ENCODE results near the gene XRCC6.
"Not testable (repeated sequence)": the region's sequence is repeated elsewhere in the genome, so short reads cannot be mapped to it uniquely, and the experiment has no call there.

Gene XRCC6

DNA sequence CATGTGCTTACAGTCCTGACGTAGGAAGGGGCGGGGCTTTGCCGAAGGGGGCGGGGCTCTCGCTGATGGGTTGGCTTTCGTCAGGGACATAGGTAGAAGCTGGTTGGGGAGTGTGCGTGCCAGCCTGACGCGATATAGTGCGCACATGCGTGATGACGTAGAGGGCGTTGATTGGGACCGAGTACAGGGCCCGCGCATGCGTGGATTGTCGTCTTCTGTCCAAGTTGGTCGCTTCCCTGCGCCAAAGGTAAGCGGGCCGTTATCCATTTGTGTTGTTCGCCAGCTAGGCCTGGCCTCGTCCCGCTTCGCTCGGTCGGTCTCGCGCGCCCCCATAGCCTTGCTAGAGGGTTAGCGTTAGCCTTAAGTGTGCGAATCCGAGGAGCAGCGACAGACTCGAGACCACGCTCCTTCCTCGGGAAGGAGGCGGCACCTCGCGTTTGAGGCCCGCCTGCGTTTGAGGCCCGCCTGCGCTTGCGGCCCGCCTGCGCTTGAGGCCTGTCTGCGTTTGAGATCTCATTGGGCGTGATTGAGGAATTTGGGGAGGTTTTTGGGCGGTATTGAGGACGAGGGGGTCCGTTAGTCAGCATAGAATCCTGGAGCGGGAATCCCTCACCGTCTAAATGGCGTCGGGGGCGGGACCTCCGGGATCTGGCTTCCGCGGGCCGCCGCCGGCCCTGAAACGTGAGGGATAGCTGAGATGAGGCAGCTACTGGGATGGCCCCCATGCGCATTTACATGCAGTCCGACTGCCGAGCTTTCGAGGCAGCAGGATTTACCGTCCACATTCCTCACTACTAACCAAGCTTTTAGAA, at the start of gene XRCC6:
Gene XRCC6 (plus strand): TSS at position 197 of the 812 bp plus-strand sequence. CDS start 710 bp downstream, outside the sequence.
- H3K4me3 ChIP-seq (ENCODE audit: low read depth, low read length): peak within 1 kb of the TSS; percentile 99
- DNase-seq (ENCODE audit: low read depth, low spot score): peak; percentile 98
- ChIA-PET CTCF (interaction anchor here (0.8 to 2.0 kb wide), 5 partner anchors 23 to 104 kb away, joined by 3 to 7 read pairs (median 3); partner anchors contain the start of gene POLR3H), POLR2A (interaction anchor here (0.6 to 1.5 kb wide), 9 partner anchors 16 to 336 kb away, joined by 3 to 7 read pairs (median 4); partner anchors contain the start of genes PMM1, POLR3H and TOB2)
- TF ChIP-seq CTCF (IDR thresholded peaks at IDR 0.05; ENCODE audit: insufficient read depth, low read length, missing control alignments): no peak

GRCh38 chr22:41571786-41572185, 49.3 kb upstream of the XRCC6 start:
- TF ChIP-seq CTCF (IDR thresholded peaks at IDR 0.05; ENCODE audit: insufficient read depth, low read length, missing control alignments): no peak
- ChIA-PET CTCF (no interaction called here), POLR2A (no interaction called here)

DNA sequence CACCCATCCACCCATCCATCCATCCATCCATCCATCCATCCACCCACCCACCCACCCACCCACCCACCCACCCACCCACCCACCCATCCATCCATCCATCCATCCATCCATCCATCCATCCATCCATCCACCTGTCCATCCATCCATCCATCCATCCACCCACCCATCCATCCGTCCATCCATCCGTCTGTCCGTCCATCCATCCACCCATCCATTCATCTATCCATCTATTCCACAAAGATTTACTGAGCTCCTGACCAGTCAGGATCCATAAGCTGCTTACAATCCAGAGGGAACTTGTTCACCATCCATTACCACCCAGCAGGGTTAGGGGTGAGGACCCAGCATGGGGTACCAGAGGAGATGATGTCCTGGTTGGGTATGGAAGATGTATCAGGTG, 48.8 kb upstream of the XRCC6 start:
- POLR2A ChIA-PET; H3K4me3 ChIP-seq (ENCODE audit: low read depth, low read length); DNase-seq (ENCODE audit: low read depth, low spot score): not testable (repeated sequence)
- CTCF ChIA-PET: interaction anchor here (1.0 to 1.1 kb wide), 2 partner anchors 9 to 368 kb away, joined by 3 to 4 read pairs; no protein-coding TSS in a partner anchor

More at GRCh38 chr22:41571786-41572185, 49.3 kb upstream of the XRCC6 start:
- no peak for DNase-seq (ENCODE audit: low read depth, low spot score)
- H3K4me3 ChIP-seq (ENCODE audit: low read depth, low read length): no peak overlapping the region

GRCh38 chr22:41573677-41574076, 47.4 kb upstream of the XRCC6 start:
- no peak overlapping the region for H3K4me3 ChIP-seq (ENCODE audit: low read depth, low read length)
- DNase-seq (ENCODE audit: low read depth, low spot score): no peak
- CTCF ChIA-PET: interaction anchor here (1.3 to 1.5 kb wide), 2 partner anchors 12 to 23 kb away, joined by 3 to 4 read pairs; no protein-coding TSS in a partner anchor
- POLR2A ChIA-PET: interaction anchor here (0.6 kb wide), 1 partner anchor 907 kb away, joined by 3 read pairs; no protein-coding TSS in a partner anchor
- no peak for TF ChIP-seq CTCF (IDR thresholded peaks at IDR 0.05; ENCODE audit: insufficient read depth, low read length, missing control alignments)

DNA sequence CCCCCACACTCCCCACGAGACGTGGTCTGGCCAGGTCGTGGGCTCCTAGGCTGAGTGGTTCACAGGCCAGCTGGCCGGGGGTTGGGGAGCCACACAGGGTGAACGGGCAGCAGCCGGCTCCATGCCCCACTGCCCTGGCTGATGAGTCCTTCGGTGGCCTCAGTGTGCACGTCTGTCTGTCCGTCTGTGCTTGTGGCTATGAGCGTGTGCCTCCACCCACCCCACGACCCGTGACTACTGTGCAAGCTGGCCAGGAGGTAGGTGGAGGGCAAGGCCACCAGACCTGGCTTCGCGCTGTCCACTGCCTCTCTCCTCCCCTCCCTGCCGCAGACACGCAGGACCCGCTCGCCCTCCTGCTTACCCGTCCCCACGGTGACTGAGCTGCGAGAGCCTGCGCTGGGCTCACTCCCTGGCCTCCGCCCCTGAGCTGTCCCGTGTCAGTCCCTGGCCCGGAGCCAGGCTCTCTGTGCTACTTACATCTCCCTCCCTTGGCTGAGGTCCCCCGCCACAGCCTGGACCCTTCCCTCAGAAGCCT, 46.2 kb upstream of the XRCC6 start:
- DNase-seq (ENCODE audit: low read depth, low spot score): no peak
- POLR2A ChIA-PET: interaction anchor here (1.0 kb wide), 1 partner anchor 18 kb away, joined by 3 read pairs; no protein-coding TSS in a partner anchor
- CTCF ChIA-PET: interaction anchor here (1.3 to 1.5 kb wide), 2 partner anchors 11 to 22 kb away, joined by 3 to 4 read pairs; no protein-coding TSS in a partner anchor
- no peak for TF ChIP-seq CTCF (IDR thresholded peaks at IDR 0.05; ENCODE audit: insufficient read depth, low read length, missing control alignments)
- H3K4me3 ChIP-seq (ENCODE audit: low read depth, low read length): no peak overlapping the region

DNA sequence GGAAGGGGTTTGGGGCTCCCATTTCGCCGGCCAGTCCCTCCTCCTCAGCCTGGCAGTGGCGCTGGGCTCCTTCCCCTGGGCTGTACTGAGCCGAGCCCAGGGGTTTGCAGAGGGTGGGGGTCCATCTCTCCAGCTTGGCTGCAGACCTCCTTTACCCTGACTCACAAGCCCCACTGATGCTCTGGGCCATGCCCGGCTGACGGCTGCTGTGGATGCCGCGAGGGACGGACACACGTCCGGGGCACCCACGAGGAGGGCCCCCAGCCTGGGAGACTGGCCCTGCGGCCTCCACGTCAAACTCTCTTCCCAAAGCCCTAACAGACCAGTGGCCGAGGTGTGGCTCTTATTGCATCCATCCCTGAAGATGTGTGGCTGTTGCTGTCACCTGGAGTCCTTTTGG, 45.6 kb upstream of the XRCC6 start:
- CTCF ChIA-PET: interaction anchor here (1.1 to 1.9 kb wide), 3 partner anchors 10 to 14 kb away, joined by 4 to 6 read pairs (median 6); no protein-coding TSS in a partner anchor
- no peak overlapping the region for H3K4me3 ChIP-seq (ENCODE audit: low read depth, low read length)
- no peak for DNase-seq (ENCODE audit: low read depth, low spot score)
- no peak for TF ChIP-seq CTCF (IDR thresholded peaks at IDR 0.05; ENCODE audit: insufficient read depth, low read length, missing control alignments)
- POLR2A ChIA-PET: interaction anchor here (1.0 kb wide), 1 partner anchor 18 kb away, joined by 3 read pairs; no protein-coding TSS in a partner anchor

Data from AG04449 (cell line).